GM18951 (cell line): ENCODE measurements around the gene SLC25A48.

ENCODE experiments used
- POLR2A ChIP-seq: IDR thresholded peaks from 4 replicates; pipeline ENCODE4 v1.6.1; 2011; ENCODE audit warnings: mild to moderate bottlenecking; ENCODE audit not compliant: insufficient read length, insufficient read depth; ENCODE audit errors: extremely low read depth
- in situ Hi-C: fragments of 300-500 bp; cut with MboI; formaldehyde crosslinking; loops from one replicate; pipeline ENCODE4 v1.12.0; 2022; ENCODE audit warnings: low sequenced_read_pairs, mixed read lengths, inconsistent platforms; ENCODE audit not compliant: unreplicated experiment

Gene SLC25A48

DNA sequence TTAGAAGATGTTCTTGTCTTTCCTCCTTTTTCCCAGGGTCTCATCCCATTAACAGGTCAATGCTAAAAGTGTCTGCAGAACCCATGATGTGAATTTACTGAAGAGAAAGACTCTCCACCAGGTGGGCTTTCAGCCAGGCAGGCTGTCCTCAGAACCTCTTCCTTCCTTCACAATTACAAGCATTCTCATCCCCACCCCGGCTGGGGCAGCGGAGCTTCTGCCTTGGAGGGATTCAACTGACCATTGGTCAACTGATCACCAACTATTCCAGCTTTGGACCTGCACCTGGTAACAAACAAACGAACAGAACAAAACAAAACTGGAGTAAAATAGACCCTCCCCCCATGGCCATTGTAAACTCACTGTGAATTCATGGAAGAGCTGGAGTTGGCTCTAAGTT is 48.6 kb downstream of the SLC25A48 start:
- TF ChIP-seq POLR2A = no peak
- in situ Hi-C loops = loop anchor here (10.0 kb wide), 1 partner anchor 322 kb away; no protein-coding TSS in a partner anchor

DNA sequence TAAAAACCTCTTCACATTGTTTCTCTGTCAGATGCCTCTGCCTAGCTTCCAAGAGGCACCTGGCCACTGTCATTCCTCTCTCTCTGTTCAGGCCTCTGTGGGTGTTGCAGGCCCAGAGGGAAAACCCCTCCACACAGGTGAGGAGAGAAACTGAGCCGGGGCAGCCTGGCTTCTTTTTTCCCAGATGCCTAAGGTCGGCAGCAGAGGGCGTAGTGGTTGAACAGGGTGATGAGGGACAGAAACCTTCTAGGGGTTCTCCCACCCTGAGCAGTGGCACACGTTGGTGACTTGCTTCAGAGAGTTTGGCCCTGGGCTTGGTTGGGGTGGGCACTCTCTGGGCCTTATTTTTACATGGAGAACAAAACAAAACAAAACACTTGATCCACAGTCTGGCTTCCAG is 49.0 kb downstream of the SLC25A48 start:
- in situ Hi-C loops = loop anchor here (10.0 kb wide), 1 partner anchor 321 kb away; no protein-coding TSS in a partner anchor
- no peak for TF ChIP-seq POLR2A

DNA sequence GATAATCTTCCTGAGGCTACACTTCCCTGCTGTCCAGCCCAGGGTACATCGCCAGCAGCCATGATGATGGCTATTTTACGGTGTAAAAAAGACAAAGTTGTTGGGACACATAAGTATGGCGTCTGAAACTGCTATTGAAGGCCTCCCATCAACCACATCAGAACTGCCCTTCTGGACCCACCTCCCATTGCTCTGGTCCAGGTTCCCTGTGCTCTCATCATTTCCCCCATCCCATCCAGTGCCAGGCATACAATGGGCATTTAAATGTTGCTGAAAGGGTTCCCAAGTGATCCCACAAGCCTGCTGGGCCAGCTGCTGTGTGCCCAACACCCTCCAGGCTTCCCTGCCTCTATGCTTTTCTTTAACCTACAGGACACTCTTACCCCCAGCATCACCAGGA is 50.6 kb downstream of the SLC25A48 start:
- no peak for TF ChIP-seq POLR2A
- in situ Hi-C loops = loop anchor here (10.0 kb wide), 1 partner anchor 320 kb away; no protein-coding TSS in a partner anchor

DNA sequence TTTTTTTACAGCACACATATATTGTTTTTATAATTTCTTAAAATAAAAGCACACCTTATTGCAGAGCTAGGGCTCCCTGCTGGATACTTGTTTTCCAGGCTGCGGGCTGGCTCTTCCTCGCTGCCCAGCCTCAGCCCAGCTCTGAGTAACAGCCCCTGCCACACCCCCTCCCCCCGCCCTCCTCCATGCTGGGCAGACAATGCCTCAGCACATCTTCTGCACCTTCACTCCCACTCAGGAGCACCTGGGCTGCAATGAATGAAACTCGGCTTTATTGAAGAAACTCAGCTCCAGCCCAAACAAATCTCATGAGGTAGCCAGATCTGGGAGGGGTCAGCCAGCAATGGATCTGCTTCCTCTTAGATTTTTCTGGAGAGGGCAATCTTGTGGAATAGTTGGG is 51.7 kb downstream of the SLC25A48 start:
- in situ Hi-C loops = loop anchor here (10.0 kb wide), 1 partner anchor 319 kb away; no protein-coding TSS in a partner anchor
- TF ChIP-seq POLR2A = no peak

DNA sequence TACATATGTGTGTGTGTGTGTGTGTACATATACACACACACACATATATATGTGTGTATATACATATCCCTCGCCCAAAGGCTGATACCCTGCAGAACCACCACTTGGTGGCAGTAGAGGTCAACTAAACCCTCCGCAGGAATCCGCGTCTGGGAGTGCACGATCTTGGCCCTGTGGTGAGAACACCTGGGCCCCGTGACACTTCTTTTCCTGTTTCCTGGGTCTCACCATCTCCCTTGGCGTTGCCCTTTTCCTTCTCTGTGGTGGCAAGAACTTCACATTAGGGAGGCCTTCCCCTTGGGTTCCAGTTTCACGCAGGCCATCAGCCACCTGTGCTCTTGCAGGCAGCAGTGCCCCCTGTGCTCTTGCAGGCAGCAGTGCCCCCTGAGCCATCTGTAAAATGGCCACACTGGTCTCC is 53.0 kb downstream of the SLC25A48 start:
- no peak for TF ChIP-seq POLR2A
- in situ Hi-C loops = loop anchor here (10.0 kb wide), 1 partner anchor 317 kb away; no protein-coding TSS in a partner anchor

DNA sequence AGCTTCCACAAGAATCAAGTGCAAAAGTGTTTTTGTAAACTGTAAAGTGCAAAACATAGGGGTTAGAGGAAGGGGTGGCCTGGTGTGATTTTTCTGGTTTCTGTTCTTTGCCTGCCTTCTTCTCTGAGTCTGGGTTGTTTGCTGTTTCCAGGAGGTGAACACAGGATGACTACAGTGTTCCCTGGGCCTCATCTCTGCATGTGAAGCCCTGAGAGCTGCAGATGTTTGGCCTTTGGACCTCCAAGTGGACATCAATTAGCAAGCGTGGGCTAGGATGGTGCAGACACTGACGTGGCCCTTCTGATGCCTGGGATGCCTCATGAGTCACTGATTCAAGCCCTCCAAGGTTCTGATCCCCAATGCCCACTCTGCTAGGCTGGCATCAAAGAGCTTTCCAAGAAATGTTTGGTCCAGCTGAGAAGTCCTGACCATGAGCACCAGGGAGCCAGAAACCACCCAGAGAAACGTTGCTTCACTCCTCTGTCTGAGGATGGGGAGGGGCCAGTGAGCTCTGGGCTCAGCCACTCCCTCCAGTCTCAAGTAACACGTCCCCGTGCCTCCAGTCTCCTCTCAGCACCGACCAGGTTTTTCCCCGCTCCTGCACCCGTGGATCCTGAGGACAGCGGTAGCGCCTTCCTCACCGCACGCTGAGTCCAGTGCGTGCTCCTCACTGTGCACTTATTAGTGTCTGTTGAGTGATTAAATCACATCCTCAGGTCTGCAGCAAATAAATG is 53.6 kb downstream of the SLC25A48 start:
- TF ChIP-seq POLR2A = no peak
- in situ Hi-C loops = loop anchor here (10.0 kb wide), 1 partner anchor 317 kb away; no protein-coding TSS in a partner anchor

DNA sequence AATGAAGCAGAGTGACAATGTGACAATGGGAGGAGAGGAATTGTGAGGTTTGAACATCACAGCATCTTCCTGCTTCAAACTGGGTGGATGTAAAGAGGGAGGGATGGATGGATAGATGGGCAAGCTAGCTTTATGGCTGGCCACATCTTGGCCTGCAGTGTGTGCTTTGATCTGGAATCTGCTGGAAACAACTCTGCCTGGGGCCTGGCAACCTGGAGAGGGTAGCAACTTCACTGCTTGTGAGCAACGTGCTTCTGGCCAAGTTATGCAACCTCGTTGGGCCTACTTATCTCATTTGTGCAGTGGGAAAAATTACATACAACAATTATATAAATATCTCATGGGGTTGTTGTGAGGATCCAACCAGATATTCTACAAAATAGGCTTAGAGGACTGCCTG is 55.8 kb downstream of the SLC25A48 start:
- in situ Hi-C loops = no loop called here
- no peak for TF ChIP-seq POLR2A

DNA sequence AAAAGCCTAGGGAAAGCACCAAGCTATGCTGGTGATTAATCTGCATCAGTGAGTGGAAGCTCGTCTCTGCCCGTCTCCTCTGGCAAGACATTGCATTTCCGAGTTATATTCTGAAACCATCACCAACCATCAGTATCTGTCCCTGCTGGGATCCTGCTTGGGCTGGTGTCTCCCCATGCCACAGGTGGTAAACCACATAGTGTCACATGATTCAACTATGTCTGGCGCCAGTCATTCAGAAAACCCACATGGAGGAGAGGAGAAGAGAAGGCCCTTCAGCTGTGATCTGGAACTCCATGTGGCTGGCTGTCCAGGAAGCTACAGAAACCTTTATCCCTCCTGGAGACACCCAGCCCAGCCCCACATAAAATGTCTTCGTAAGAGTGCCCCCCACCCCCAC is 56.4 kb downstream of the SLC25A48 start:
- in situ Hi-C loops = no loop called here
- TF ChIP-seq POLR2A = no peak

DNA sequence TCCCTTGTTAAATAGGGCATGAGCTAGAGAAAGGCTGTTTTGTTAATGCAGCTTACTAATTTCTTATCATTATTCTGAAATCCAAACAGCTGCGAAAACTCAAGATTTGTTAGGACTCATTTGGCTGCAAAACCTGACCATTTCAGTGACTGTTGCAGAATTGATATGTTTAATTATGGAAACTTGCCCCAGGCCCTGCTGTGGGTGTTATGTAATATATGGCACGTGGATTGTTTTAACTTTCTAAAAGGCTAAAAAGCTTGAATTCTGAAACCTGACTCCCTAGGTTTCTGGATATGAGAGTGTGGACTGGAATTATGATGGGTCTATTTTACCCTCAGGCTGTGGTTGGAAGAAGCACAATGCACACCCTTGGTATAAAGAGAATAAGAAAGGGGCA is 56.8 kb downstream of the SLC25A48 start:
- in situ Hi-C loops = no loop called here
- no peak for TF ChIP-seq POLR2A

DNA sequence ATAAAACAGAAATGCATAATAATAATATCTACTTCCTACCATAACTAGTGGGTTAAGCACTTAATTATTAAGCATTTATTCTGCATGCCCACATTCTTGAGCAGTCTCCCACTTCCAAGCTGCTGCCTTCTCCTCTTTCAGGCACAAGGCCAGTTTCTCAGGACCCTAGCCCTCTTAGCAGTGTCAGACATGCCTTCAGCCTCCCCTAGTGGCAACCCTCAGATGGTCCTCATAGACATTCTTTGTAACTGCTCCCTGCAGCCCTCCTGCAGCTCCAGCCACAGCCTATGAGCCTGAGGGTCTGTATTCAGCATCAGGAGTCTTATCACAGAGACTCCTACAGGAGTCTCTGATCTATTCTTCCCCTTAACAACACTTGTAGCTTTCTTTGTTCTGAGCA is 57.3 kb downstream of the SLC25A48 start:
- in situ Hi-C loops = no loop called here
- TF ChIP-seq POLR2A = no peak

DNA sequence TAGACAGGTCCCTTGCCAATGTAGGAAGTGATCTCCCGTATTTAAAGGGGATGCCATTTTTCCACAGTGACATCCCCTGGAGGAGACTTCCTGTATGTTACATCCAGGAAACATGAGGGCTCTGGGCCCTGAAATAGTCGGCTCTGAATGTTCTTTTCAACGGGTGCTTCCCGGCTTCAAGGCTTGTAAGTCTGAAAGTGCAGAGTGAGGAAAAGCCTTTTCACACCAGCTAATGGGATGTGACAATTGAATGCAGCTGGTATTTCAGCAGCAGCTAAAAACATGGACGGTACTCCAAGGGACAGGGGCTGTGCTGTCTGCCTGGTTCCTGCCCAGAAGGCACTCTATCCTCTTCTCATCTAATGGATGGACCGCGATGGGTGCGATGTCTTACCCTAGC is 59.8 kb downstream of the SLC25A48 start:
- TF ChIP-seq POLR2A = no peak
- in situ Hi-C loops = no loop called here

DNA sequence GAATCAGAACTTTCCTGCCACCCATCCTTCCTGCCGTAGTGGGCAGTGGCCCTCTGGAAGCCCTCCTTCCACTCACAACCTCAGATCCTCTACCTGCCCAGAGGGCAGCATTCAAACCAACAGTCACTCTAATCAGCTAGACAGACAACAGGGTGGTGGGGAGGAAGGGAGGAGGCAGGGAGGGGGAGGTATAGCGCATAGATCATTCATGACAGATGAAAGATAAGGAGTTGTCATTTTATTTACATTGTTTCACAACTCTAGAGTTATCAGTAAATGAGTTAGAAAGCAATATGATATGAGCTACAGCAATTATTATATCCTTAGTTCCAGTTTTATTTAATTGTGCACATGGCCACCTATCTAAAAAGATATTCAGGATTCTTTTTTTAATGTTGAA is 60.3 kb downstream of the SLC25A48 start:
- TF ChIP-seq POLR2A = no peak

DNA sequence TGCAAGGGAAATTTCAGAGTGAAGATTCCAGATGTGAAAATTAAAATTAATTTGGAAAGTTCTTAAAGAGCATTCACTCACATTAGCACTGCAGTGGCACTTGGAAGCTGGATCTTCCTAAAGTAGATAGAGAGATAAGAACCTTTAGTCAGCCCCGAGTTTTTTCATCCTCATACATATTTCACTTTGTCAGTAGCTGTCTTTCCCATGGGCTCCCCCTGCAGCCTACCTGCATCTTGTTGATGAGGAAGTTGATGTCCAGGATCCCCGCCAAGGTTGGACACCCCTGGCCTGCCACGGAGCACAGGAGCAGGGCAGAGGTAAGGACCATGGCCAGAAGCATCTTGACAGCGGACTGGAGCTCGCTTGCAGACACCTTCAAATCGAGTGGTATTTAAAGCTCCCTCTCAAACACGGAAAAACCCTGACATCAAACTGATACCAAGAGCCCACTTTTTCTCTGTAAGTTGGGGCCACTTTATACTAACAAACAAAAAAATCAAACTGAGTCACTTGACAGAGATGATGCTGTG is 61.1 kb downstream of the SLC25A48 start, which contains the start of gene IL9:
Gene IL9 (minus strand): TSS at position 368 of the 533 bp plus-strand sequence. CDS start 25 bp downstream, at position 343.
- in situ Hi-C loops = no loop called here

More for the DNA sequence above, 60.3 kb downstream of the SLC25A48 start:
- in situ Hi-C loops = no loop called here

DNA sequence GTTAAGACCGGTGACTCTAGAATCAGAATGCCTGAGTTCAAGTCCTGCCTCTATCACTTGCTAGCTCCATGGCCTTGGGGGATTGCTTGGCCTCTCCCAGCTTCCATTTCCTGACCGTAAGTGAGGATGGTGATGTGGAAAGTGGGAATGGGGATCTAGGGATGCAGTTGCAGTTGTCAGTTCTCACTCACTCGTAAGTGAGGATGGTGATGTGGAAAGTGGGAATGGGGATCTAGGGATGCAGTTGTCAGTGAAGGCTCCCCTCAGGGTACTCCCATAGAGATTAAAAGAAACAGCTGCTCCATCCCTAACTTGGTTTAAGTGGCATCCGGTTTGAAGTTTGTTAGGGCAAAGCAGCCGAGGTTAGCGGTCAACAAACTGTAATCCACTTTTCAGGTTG is 64.2 kb downstream of the SLC25A48 start:
- TF ChIP-seq POLR2A = no peak
- in situ Hi-C loops = no loop called here

More for the DNA sequence above, 61.1 kb downstream of the SLC25A48 start, which contains the start of gene IL9:
- TF ChIP-seq POLR2A = no peak
